Vagina (tissue), 2 donors: ENCODE measurements around the gene ATP8A2. TPM values are rescaled to one million over a fixed set of nuclear protein-coding genes. Genes with fewer than 3 reads are reported as not detected.
"Not testable (repeated sequence)": the region's sequence is repeated elsewhere in the genome, so short reads cannot be mapped to it uniquely, and the experiment has no call there.

Source experiments
- DNase-seq, 2 donors: peaks; one replicate each; pipeline ENCODE4 v3.0.0-alpha.2; 2017; ENCODE audit errors: extremely low spot score in 2 of 2
- H3K27ac ChIP-seq: fragments of 200-600 bp; sonication (generic); one replicate; pipeline ENCODE4 v1.5.1; 2019
- H3K27me3 ChIP-seq: fragments of 200-600 bp; sonication (generic); one replicate; pipeline ENCODE4 v1.5.1; 2019
- H3K36me3 ChIP-seq, 2 donors: fragments of 200-600 bp; sonication (generic); one replicate each; pipeline ENCODE4 v1.5.1; 2017 to 2019
- H3K4me1 ChIP-seq: fragments of 200-600 bp; sonication (generic); one replicate; pipeline ENCODE4 v1.5.1; 2019
- H3K4me3 ChIP-seq, 2 donors: fragments of 200-600 bp; sonication (generic); 1 replicate in 1 of 2; 2 replicates in 1 of 2; pipeline ENCODE4 v1.5.1; 2016 to 2019
- H3K9me3 ChIP-seq: fragments of 200-600 bp; sonication (generic); one replicate; pipeline ENCODE4 v1.5.1; 2019
- POLR2A ChIP-seq, 2 donors: fragments of 450-650 bp; IDR thresholded peaks; one replicate each; pipeline ENCODE4 v1.6.1; 2017; ENCODE audit warnings: antibody characterized with exemption in 2 of 2, mild to moderate bottlenecking in 2 of 2, moderate library complexity in 2 of 2
- POLR2AphosphoS5 ChIP-seq, 2 donors: sonication (generic); formaldehyde crosslinking; IDR thresholded peaks; one replicate each; pipeline ENCODE4 v1.9.0; 2017; ENCODE audit warnings: antibody characterized with exemption in 2 of 2, mild to moderate bottlenecking in 2 of 2, low read depth in 1 of 2; ENCODE audit not compliant: insufficient read depth in 1 of 2
- intact Hi-C: fragments of 100-400 bp; cut with DNase I; formaldehyde crosslinking; loops from one replicate; pipeline ENCODE4 v1.15.1; 2023
- total RNA-seq: library from RNA; depleted of rRNA; stranded (reverse); fragments of >200 nt; gene quantifications from one replicate; pipeline ENCODE4 v1.2.3, GENCODE V29; 2016
- TF ChIP-seq, protein P1 (sequence below), 3 experiments: fragments of 450-650 bp in 2 of 3; fragments of 200-600 bp in 1 of 3; sonication (generic) in 1 of 3; IDR thresholded peaks; one replicate each; pipeline ENCODE4 v1.5.1; 2017 to 2019; ENCODE audit warnings: antibody characterized with exemption in 3 of 3, mild to moderate bottlenecking in 2 of 3, moderate library complexity in 2 of 3

ATP8A2 gene
- total RNA-seq, 1 donor from 2014 or later = 1.5 TPM

DNA sequence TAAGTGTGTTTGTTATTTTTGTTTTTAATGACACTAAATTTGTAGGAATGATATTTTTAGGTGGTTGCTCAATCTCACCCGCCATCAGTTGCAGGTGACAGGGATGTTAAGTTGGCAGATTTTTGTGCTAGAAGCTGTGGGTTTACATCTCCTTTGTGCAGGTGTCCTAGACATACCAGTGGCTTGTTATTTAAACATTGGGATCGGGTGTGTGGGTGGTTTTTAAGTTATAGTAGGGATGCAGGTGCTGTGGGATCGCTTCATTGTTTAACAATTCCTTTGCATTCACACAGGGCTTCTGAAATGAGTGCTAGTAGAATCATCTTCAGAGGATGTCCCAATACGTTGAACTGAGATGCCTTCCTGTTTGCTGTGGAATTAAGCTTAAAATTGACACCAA, 580.1 kb downstream of the ATP8A2 start:
- Histone ChIP-seq H3K4me1 (no peaks in the 10 kb centered on the region), H3K9me3 (peaks cover 4% of the 10 kb centered on the region), H3K4me3 (no peak overlapping the region), H3K27me3 (no peaks in the 10 kb centered on the region), H3K27ac (no peak overlapping the region), H3K36me3 (no peaks in the 10 kb centered on the region)
- intact Hi-C loops = no loop called here
- DNase-seq = no peak
- TF ChIP-seq POLR2AphosphoS5 (IDR thresholded peaks at IDR 0.05; ENCODE audit: insufficient read depth in 1 of 2, low read depth in 1 of 2) = no peak
- TF ChIP-seq, protein P1, sequence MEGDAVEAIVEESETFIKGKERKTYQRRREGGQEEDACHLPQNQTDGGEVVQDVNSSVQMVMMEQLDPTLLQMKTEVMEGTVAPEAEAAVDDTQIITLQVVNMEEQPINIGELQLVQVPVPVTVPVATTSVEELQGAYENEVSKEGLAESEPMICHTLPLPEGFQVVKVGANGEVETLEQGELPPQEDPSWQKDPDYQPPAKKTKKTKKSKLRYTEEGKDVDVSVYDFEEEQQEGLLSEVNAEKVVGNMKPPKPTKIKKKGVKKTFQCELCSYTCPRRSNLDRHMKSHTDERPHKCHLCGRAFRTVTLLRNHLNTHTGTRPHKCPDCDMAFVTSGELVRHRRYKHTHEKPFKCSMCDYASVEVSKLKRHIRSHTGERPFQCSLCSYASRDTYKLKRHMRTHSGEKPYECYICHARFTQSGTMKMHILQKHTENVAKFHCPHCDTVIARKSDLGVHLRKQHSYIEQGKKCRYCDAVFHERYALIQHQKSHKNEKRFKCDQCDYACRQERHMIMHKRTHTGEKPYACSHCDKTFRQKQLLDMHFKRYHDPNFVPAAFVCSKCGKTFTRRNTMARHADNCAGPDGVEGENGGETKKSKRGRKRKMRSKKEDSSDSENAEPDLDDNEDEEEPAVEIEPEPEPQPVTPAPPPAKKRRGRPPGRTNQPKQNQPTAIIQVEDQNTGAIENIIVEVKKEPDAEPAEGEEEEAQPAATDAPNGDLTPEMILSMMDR (IDR thresholded peaks at IDR 0.05) = no peak
- TF ChIP-seq POLR2A (IDR thresholded peaks at IDR 0.05) = no peak

DNA sequence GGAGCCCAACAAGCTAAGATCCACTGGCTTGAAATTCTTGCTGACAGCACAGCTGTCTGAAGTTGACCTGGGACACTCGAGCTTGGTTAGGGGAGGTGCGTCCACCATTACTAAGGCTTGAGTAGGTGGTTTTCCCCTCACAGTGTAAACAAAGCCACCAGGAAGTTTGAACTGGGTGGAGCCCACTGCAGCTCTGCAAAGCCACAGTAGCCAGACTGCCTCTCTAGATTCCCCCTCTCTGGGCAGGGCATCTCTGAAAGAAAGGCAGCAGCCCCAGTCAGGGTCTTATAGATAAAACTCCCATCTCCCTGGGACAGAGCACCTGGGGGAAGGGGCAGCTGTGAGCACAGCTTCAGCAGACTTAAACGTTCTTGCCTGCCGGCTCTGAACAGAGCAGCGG, 582.3 kb downstream of the ATP8A2 start:
- intact Hi-C loops, H3K36me3 ChIP-seq, H3K27ac ChIP-seq, H3K4me1 ChIP-seq, H3K27me3 ChIP-seq, H3K9me3 ChIP-seq, DNase-seq, H3K4me3 ChIP-seq: not testable (repeated sequence)

DNA sequence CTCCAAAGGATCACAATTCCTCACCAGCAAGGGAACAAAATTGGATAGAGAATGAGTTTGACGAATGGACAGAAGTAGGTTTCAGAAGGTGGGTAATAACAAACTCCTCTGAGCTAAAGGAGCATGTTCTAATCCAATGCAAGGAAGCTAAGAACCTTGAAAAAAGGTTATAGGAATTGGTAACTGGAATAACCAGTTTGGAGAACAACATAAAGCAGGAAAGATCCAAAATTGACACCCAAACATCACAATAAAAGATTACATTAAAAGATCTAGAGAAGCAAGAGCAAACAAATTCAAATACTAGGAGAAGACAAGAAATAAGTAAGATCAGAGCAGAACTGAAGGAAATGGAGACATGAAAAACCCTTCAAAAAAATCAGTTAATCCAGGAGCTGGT, 583.2 kb downstream of the ATP8A2 start:
- DNase-seq, H3K36me3 ChIP-seq, intact Hi-C loops, H3K9me3 ChIP-seq, H3K4me1 ChIP-seq, H3K27me3 ChIP-seq, H3K4me3 ChIP-seq, H3K27ac ChIP-seq: not testable (repeated sequence)

DNA sequence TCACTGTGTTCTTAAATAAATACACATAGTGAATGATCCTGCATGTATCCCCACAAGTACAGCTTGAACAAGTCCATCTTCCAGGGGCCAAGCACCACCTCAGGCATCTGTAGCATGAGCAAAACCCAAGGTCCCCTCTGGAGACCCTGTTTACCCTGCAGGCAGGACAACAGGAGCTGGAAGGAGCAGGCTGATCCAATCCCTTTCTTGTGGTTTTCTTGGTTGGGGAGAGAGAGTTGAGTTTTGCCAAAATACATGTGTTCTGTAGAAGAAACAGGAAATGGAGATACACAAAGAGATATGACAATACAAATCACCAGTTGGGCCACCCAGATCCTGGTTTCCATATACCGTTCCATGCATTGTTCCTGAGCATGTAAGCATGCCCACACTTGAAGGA, 587.2 kb downstream of the ATP8A2 start:
- no peak overlapping the region for H3K27ac ChIP-seq
- no peaks in the 10 kb centered on the region for H3K4me1 ChIP-seq
- no peaks in the 10 kb centered on the region for H3K9me3 ChIP-seq

DNA sequence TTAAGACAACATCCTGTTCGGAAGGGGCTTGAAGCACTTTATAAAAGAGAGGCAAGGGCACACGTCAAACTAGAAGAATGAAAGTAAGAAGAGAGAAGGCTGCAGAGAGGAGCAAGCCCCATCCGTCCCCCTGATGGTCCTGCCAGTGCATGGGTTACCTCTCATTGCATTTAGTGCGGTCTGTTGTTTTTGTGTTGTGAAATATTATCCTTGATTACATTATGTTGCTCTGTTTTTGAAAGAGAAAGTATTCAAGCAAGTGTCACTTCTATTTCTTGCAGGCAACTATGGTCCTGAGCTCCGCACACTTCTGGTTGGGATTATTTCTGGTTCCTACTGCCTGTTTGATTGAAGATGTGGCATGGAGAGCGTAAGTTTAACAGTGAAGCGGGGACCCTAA, 589.5 kb downstream of the ATP8A2 start:
- Histone ChIP-seq H3K27ac (no peak overlapping the region), H3K9me3 (no peaks in the 10 kb centered on the region), H3K4me1 (no peaks in the 10 kb centered on the region), H3K4me3 (no peak overlapping the region), H3K36me3 (no peaks in the 10 kb centered on the region), H3K27me3 (no peaks in the 10 kb centered on the region)
- intact Hi-C loops = no loop called here
- TF ChIP-seq, protein P1 (IDR thresholded peaks at IDR 0.05) = no peak
- TF ChIP-seq POLR2A (IDR thresholded peaks at IDR 0.05) (no peak), POLR2AphosphoS5 (IDR thresholded peaks at IDR 0.05; ENCODE audit: insufficient read depth in 1 of 2, low read depth in 1 of 2) (no peak)
- DNase-seq = no peak

More for the DNA sequence above, 587.2 kb downstream of the ATP8A2 start:
- no peak for DNase-seq
- H3K27me3 ChIP-seq = no peaks in the 10 kb centered on the region
- TF ChIP-seq, protein P1 (IDR thresholded peaks at IDR 0.05) = no peak
- TF ChIP-seq POLR2AphosphoS5 (IDR thresholded peaks at IDR 0.05; ENCODE audit: insufficient read depth in 1 of 2, low read depth in 1 of 2) (no peak), POLR2A (IDR thresholded peaks at IDR 0.05) (no peak)
- intact Hi-C loops = no loop called here
- no peaks in the 10 kb centered on the region for H3K36me3 ChIP-seq
- no peak overlapping the region for H3K4me3 ChIP-seq

DNA sequence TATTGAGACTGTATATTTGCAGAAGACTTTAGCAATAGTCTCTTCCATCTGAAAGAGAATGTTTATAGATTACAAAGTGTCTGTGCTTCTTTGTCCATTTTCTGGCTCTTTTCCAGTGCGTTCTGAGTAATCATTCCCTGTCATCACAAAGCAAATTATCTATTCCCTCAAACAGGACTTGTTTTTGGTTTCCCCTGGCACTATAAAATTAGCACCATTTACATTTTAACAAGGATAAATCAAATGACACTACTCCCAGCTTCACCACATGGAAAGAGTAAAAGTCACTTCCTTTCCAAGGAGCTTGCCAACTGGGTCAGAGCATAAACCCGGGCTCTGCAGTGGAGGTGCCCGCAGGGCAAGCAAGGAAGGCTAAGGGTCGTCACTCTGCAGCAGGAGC, 591.9 kb downstream of the ATP8A2 start:
- intact Hi-C loops = no loop called here
- no peak overlapping the region for H3K4me3 ChIP-seq
- no peaks in the 10 kb centered on the region for H3K9me3 ChIP-seq
- H3K4me1 ChIP-seq = no peaks in the 10 kb centered on the region
- no peaks in the 10 kb centered on the region for H3K27me3 ChIP-seq
- no peak for DNase-seq
- H3K36me3 ChIP-seq = no peaks in the 10 kb centered on the region
- no peak overlapping the region for H3K27ac ChIP-seq
- TF ChIP-seq POLR2A (IDR thresholded peaks at IDR 0.05) = no peak
- TF ChIP-seq, protein P1 (IDR thresholded peaks at IDR 0.05) = no peak
- no peak for TF ChIP-seq POLR2AphosphoS5 (IDR thresholded peaks at IDR 0.05; ENCODE audit: insufficient read depth in 1 of 2, low read depth in 1 of 2)
